Breast epithelium (tissue), 3 donors: ENCODE results near the gene DUS1L.

ENCODE experiments used
- CTCF ChIP-seq, 3 donors: fragments of 450-650 bp; IDR thresholded peaks; one replicate each; pipeline ENCODE4 v1.5.1; 2016 to 2017; ENCODE audit warnings: antibody characterized with exemption in 3 of 3, mild to moderate bottlenecking in 3 of 3, moderate library complexity in 3 of 3
- POLR2A ChIP-seq: fragments of 450-650 bp; IDR thresholded peaks from one replicate; pipeline ENCODE4 v1.6.1; 2016; ENCODE audit warnings: antibody characterized with exemption, mild to moderate bottlenecking, moderate library complexity
- POLR2AphosphoS5 ChIP-seq, 3 donors: sonication (generic); formaldehyde crosslinking; IDR thresholded peaks; one replicate each; pipeline ENCODE4 v1.6.1; 2017; ENCODE audit warnings: antibody characterized with exemption in 3 of 3

GRCh38 chr17:82059272-82060000 is 6.2 kb downstream of the DUS1L start:
- no peak for TF ChIP-seq CTCF (IDR thresholded peaks at IDR 0.05)
- TF ChIP-seq POLR2A: no peak
- TF ChIP-seq POLR2AphosphoS5 (IDR thresholded peaks at IDR 0.05): no peak
